NK-92 treated with Interleukin-12 subunit alpha and Interleukin-12 subunit beta, amount 100 ng/mL, for 24 hours (cell line): Measurements from ENCODE around the gene SREK1.
"Not testable (repeated sequence)": the region's sequence is repeated elsewhere in the genome, so short reads cannot be mapped to it uniquely, and the experiment has no call there.

Experiments used
- DNase-seq: peaks from one replicate; lab custom pipeline; 2025; lab: John Stamatoyannopoulos, UW

SREK1 gene

GRCh38 chr5:66222455-66222854 lies 78.4 kb downstream of the SREK1 start:
- DNase-seq, result no peak

DNA sequence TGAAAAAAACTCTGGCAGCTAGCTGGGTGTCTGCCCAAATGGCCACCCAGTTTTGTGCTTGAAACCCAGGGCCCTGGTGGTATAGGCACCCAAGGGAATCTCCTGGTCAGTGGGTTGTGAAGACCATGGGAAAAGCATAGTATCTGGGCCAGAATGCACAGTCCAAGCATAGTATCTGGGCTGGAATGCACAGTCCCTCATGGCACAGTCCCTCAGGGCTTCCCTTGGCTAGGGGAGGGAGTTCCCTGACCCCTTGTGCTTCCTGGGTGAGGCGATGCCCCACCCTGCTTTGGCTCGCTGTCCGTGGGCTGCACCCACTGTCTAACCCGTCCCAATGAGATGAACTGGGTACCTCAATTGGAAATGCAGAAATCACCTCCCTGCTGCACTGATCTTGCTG lies 78.8 kb downstream of the SREK1 start:
- not testable (repeated sequence) for DNase-seq

DNA sequence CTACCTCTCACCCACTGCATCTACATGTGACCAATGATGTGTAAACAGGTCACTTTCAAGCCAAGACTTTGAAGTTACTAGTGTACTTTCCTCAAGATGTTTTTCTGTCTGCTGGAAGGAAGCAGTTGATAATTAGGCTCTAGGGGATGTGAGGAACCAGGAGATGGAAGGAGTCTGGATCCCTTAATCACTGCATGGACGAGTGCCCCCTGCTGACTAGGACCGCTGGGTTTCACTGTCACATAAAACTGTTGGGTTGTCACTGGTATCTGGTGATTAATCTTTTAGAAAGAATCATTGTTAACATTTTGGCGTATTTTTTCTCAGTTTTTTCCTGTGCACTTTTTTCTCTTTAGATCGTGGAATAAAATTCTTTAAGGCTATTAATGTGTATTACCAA lies 79.5 kb downstream of the SREK1 start:
- no peak for DNase-seq

- DNase-seq, result no peak
These were observed 80.2 kb downstream of the SREK1 start for GRCh38 chr5:66224274-66224673.

GRCh38 chr5:66224773-66225553 lies 80.9 kb downstream of the SREK1 start:
- DNase-seq, result no peak

DNA sequence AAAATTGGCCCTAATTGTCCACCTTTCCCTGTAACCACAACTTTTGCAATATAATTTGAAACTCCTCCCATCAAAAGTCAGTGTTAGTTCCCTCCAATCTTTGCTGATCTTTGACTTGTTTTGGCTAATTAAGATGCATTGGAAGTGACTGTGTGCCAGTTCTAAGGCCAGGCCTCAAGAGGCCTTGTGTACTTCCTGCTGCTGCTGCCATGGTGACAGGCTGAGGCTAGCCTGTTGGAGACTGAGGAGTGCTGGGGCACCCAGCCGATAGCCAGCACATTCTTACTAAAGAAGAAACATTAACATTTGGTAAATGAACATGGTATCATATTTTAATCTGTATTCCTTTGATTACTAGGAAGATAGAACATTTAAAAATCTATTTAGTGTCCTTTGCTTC lies 86.5 kb downstream of the SREK1 start:
- no peak for DNase-seq

- DNase-seq, result no peak
These were observed 87.4 kb downstream of the SREK1 start for GRCh38 chr5:66231508-66231907.

- DNase-seq, result no peak
These were observed 88.2 kb downstream of the SREK1 start for GRCh38 chr5:66232275-66232674.

DNA sequence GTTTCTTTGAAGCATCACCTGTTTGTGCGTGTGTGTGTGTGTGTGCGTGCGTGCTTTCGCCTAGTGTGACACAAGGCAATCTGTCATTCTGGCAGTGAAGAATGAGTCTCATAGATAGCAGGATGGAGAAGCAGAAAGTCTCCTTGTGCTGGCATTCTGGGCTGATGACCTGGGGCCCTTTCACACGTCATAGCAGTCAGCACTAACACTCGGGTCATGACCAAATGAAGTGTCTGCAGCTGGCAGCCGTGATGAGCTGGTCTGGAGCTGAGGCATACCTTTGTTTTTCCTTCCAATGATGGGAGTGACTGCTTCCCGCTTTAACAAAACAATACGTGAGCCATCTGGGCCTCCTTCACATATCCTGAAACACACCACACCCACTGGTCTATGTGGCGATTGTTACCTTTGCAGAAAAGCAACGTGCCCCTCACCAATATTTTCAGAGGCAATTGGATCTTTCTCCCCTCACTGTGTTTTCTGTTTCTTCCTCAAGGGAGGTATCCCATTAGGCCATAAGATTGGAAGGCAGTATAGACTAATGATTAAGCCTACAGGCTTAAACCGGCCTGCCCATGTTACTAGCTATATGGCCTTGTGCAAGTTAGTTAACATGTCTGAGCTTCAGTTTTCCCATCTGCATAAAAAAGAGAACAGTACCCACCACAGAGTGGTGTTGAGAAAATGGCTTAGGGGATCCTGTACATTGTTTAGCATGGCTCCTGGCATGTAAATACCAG lies 88.8 kb downstream of the SREK1 start:
- no peak for DNase-seq
